ENCODE measurements around the gene FIGN. TPM values are rescaled to one million over a fixed set of nuclear protein-coding genes. Genes with fewer than 3 reads are reported as not detected.

The FIGN gene
- total and polyA plus RNA-seq, 2 of the 8 experiments (the other 6 are each of a cell fraction or from before 2014, with no cell fraction given): 5.0 to 22.8 TPM

DNA sequence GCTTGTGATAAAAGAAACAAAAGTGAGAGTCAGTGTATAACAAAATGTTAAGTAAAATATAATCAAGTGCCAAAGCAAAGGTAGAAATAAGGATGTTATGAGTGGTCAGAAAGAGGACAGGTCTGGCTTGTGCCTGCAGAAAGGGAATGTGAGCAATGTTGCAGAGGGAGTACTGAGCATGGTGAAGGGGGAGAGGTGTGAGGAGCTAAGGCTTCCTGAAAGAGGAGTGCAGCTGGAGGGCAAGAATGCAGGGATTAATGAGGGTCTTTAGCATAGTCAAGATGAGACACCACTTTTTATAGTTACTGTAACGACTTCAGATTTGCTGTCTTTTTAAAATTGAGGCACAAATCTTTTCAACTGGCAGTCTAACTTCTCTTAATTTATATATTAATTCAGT lies 22.0 kb upstream of the FIGN start (continued):
- no peak for TF ChIP-seq YY1 (IDR thresholded peaks at IDR 0.05; ENCODE audit: low read depth, low read length)
- TF ChIP-seq, protein P1, sequence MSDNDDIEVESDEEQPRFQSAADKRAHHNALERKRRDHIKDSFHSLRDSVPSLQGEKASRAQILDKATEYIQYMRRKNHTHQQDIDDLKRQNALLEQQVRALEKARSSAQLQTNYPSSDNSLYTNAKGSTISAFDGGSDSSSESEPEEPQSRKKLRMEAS (IDR thresholded peaks at IDR 0.05): no peak

Data from H1 (cell line).